ENCODE results near the gene RPTOR.

- TF ChIP-seq CTCF (conservative IDR thresholded peaks at IDR 0.05 in 1 of 2, IDR thresholded peaks at IDR 0.05 in 1 of 2; ENCODE audit: low read depth in 1 of 2, low read length in 2 of 2) (no peak), EZH2 (IDR thresholded peaks at IDR 0.05; ENCODE audit: low read length, missing control alignments) (no peak)
These were observed 47.1 kb downstream of the RPTOR start for GRCh38 chr17:80591788-80592187.
